Endodermal cell (in vitro differentiated cells): Measurements from ENCODE around the gene UBB. TPM values are rescaled to one million over a fixed set of nuclear protein-coding genes. Genes with fewer than 3 reads are reported as not detected.
A peak's percentile ranks its signal among the peaks of the same experiment; 100 is the strongest.

Experiments used
- DNase-seq: peaks from one replicate; pipeline ENCODE4 v3.0.0-alpha.2; 2017
- H3K27ac ChIP-seq: 2 replicates; pipeline ENCODE4 v1.5.1; 2013; ENCODE audit warnings: mild to moderate bottlenecking, low read depth, low read length, moderate library complexity
- H3K27me3 ChIP-seq: 2 replicates; pipeline ENCODE4 v1.6.1; 2013; ENCODE audit warnings: mild to moderate bottlenecking, low read length, moderate library complexity; ENCODE audit not compliant: insufficient read depth, control insufficient read depth, poor library complexity, severe bottlenecking
- H3K36me3 ChIP-seq: 2 replicates; pipeline ENCODE4 v1.7.0; 2013; ENCODE audit warnings: mild to moderate bottlenecking, low read length, moderate library complexity; ENCODE audit not compliant: control insufficient read depth, insufficient read depth
- H3K4me1 ChIP-seq: one replicate; pipeline ENCODE4 v1.7.0; 2013; ENCODE audit warnings: low read length; ENCODE audit not compliant: control insufficient read depth, insufficient read depth
- H3K4me3 ChIP-seq: 2 replicates; pipeline ENCODE4 v1.5.1; 2013; ENCODE audit warnings: mild to moderate bottlenecking, low read length, moderate library complexity
- H3K9ac ChIP-seq: 2 replicates; pipeline ENCODE4 v1.6.1; 2013; ENCODE audit warnings: mild to moderate bottlenecking, low read length, moderate library complexity; ENCODE audit not compliant: poor library complexity, severe bottlenecking; ENCODE audit errors: extremely low read depth
- H3K9me3 ChIP-seq: 2 replicates; pipeline ENCODE4 v1.6.1; 2013; ENCODE audit warnings: mild to moderate bottlenecking, low read length, moderate library complexity; ENCODE audit not compliant: control insufficient read depth
- H3K27ac Mint-ChIP-seq: 2 replicates; pipeline ENCODE4 v1.8.0; 2020; ENCODE audit warnings: mixed read lengths
- H3K27me3 Mint-ChIP-seq: 2 replicates; pipeline ENCODE4 v1.8.0; 2021; ENCODE audit warnings: mild to moderate bottlenecking, mixed read lengths; ENCODE audit not compliant: insufficient read depth
- H3K36me3 Mint-ChIP-seq: 2 replicates; pipeline ENCODE4 v1.8.0; 2020; ENCODE audit warnings: low read depth, mixed read lengths
- H3K4me1 Mint-ChIP-seq: 2 replicates; pipeline ENCODE4 v1.8.0; 2020; ENCODE audit warnings: mixed read lengths
- H3K4me3 Mint-ChIP-seq: 2 replicates; pipeline ENCODE4 v1.8.0; 2020; ENCODE audit warnings: mild to moderate bottlenecking, moderate library complexity, mixed read lengths
- H3K9me3 Mint-ChIP-seq: 2 replicates; pipeline ENCODE4 v1.8.0; 2020; ENCODE audit warnings: mild to moderate bottlenecking, mixed read lengths
- WGBS, 2 experiments: methylation state at CpG; one replicate each; pipeline versions ENCODE4 v1.1.5 to v1.1.7; 2013; ENCODE audit warnings: missing lambda C conversion rate in 2 of 2, mixed read lengths in 1 of 2; ENCODE audit not compliant: insufficient coverage in 1 of 2, insufficient read length in 1 of 2; 5-methylcytosine and 5-hydroxymethylcytosine counted together
- total RNA-seq, 2 donors: library from RNA; stranded (reverse); fragmentation: NEBNext Ultra II Directional in 1 of 2; extraction: Animal tissue kit (Norgen Biotek cat#: 25700) in 1 of 2; gene quantifications; 2 replicates in 1 of 2; 3 replicates in 1 of 2; pipeline ENCODE4 v1.2.1, GENCODE V29; 2021
- TF ChIP-seq, protein P1 (sequence below): fragments of 200-600 bp; sonication (generic); conservative IDR thresholded peaks from 2 replicates; pipeline ENCODE4 v1.5.0; 2021; ENCODE audit warnings: antibody characterized with exemption, mild to moderate bottlenecking

UBB gene
- total RNA-seq, 2 donors from 2014 or later: 1,658 to 1,721 TPM

DNA sequence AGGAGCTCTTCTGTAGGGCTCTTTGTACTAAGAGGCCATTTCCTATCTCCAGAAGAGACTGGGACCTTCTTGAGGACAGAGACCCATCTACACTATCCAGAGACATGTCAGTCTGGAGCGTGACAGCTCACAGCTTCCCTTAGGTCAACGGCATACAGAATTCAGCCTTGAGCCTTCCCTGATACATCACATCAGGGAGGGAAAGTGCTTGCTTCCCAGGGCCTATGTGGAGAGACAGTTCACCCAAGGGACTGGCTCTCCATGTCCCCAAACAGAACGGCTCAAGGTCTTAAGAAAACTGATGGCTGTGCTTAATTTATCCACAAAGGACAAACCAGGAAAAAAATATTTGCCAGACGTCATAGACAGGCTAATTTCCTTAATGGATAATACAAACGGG is 35.3 kb upstream of the UBB start:
- H3K27ac Mint-ChIP-seq: peak overlapping the region; percentile 23
- no peaks in the 10 kb centered on the region for H3K9me3 Mint-ChIP-seq
- peaks cover 48% of the 10 kb centered on the region for H3K36me3 Mint-ChIP-seq
- H3K4me1 Mint-ChIP-seq: no peaks in the 10 kb centered on the region
- no peak overlapping the region for H3K4me3 ChIP-seq
- no peaks in the 10 kb centered on the region for H3K9me3 ChIP-seq
- no peaks in the 10 kb centered on the region for H3K27me3 Mint-ChIP-seq
- 94 to 100% methylated on average over 5 of the region's 5 CpGs for WGBS, 2 experiments
- H3K4me3 Mint-ChIP-seq: no peak overlapping the region
- H3K27me3 ChIP-seq: no peaks in the 10 kb centered on the region
- TF ChIP-seq, protein P1, sequence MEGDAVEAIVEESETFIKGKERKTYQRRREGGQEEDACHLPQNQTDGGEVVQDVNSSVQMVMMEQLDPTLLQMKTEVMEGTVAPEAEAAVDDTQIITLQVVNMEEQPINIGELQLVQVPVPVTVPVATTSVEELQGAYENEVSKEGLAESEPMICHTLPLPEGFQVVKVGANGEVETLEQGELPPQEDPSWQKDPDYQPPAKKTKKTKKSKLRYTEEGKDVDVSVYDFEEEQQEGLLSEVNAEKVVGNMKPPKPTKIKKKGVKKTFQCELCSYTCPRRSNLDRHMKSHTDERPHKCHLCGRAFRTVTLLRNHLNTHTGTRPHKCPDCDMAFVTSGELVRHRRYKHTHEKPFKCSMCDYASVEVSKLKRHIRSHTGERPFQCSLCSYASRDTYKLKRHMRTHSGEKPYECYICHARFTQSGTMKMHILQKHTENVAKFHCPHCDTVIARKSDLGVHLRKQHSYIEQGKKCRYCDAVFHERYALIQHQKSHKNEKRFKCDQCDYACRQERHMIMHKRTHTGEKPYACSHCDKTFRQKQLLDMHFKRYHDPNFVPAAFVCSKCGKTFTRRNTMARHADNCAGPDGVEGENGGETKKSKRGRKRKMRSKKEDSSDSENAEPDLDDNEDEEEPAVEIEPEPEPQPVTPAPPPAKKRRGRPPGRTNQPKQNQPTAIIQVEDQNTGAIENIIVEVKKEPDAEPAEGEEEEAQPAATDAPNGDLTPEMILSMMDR: no peak
- H3K9ac ChIP-seq: no peak overlapping the region
- DNase-seq: no peak
- no peak overlapping the region for H3K27ac ChIP-seq
- peaks cover 60% of the 10 kb centered on the region for H3K36me3 ChIP-seq
- H3K4me1 ChIP-seq: no peaks in the 10 kb centered on the region

DNA sequence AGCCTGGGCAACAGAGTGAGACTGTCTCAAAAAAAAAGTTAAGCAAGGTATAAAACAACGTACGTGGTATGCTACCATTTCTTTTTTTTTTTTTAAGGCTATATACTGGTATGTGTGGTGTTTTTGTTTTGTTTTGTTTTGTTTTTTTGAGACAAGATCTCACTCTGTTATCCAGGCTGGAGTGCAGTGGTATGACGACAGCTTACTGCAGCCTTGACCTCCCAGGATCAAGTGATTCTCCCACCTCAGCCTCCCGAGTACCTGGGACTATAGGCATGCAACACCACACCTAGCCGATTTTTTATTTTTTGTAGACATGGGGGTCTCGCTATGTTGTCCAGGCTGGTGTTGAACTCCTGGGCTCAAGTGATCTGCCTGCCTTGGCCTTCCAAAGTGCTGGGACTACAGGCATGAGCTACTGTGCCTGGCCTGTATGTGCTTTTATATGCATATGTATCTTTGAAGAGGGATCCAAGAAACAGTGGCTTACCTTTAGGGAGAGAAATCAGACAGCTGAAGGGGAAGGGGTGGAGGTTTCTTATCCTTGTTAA is 34.1 kb upstream of the UBB start:
- 95% methylated on average over 3 to 6 of the region's 6 CpGs for WGBS, 2 experiments
- Histone ChIP-seq H3K9me3 (no peaks in the 10 kb centered on the region), H3K9ac (no peak overlapping the region), H3K4me3 (no peak overlapping the region), H3K27me3 (no peaks in the 10 kb centered on the region), H3K4me1 (no peaks in the 10 kb centered on the region), H3K27ac (no peak overlapping the region), H3K36me3 (peaks cover 60% of the 10 kb centered on the region)
- peaks cover 2% of the 10 kb centered on the region for H3K4me1 Mint-ChIP-seq
- H3K4me3 Mint-ChIP-seq: no peak overlapping the region
- TF ChIP-seq, protein P1: no peak
- H3K27ac Mint-ChIP-seq: no peak overlapping the region
- no peaks in the 10 kb centered on the region for H3K27me3 Mint-ChIP-seq
- DNase-seq: no peak
- no peaks in the 10 kb centered on the region for H3K9me3 Mint-ChIP-seq
- peaks cover 48% of the 10 kb centered on the region for H3K36me3 Mint-ChIP-seq

DNA sequence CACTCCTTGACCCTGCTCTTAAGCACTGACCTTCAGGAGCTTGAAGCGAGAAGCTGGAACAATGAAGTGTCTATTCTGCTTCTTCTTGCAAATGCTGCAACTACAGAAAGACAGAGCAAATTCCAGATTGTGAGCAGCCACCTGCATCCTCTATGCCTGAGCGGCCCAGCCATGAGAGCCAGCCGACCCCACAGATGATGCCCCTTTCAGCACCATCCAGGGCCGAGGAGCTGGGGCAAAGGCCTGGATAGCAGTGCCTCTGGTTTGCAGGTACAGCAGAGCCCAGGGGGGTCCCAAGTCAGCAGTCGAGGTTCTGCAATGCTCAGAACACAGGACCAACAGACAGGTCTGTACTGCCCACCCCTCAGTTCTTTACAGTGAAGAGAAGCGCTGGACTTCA is 32.3 kb upstream of the UBB start:
- Mint-ChIP-seq H3K4me3 (no peak overlapping the region), H3K27ac (no peak overlapping the region), H3K36me3 (peaks cover 33% of the 10 kb centered on the region), H3K27me3 (peaks cover 5% of the 10 kb centered on the region), H3K9me3 (no peaks in the 10 kb centered on the region), H3K4me1 (peaks cover 6% of the 10 kb centered on the region)
- 89 to 93% methylated on average over 5 to 6 of the region's 6 CpGs for WGBS, 2 experiments
- DNase-seq: no peak
- TF ChIP-seq, protein P1: no peak
- Histone ChIP-seq H3K36me3 (peaks cover 48% of the 10 kb centered on the region), H3K27me3 (no peaks in the 10 kb centered on the region), H3K4me1 (no peaks in the 10 kb centered on the region), H3K9me3 (no peaks in the 10 kb centered on the region), H3K4me3 (no peak overlapping the region), H3K9ac (no peak overlapping the region), H3K27ac (no peak overlapping the region)
